ENCODE data around the gene TTC27. TPM values are rescaled to one million over a fixed set of nuclear protein-coding genes. Genes with fewer than 3 reads are reported as not detected.

The TTC27 gene
- total and polyA plus RNA-seq, 9 donors: 9.9 to 21.2 (median 15.3) TPM

GRCh38 chr2:32706815-32707579, 79.1 kb downstream of the TTC27 start:
- peaks cover 2% of the 10 kb centered on the region for H3K4me1 ChIP-seq (ENCODE audit: insufficient read depth)
- WGBS, 3 donors: 73 to 98% (median 79%) methylated on average over 5 of the region's 5 CpGs
- H3K9me3 ChIP-seq: no peaks in the 10 kb centered on the region
- H3K36me3 ChIP-seq: no peaks in the 10 kb centered on the region
- H3K27ac ChIP-seq: no peak overlapping the region
- H3K4me3 ChIP-seq: no peak overlapping the region
- no peak for TF ChIP-seq CTCF (IDR thresholded peaks at IDR 0.05)
- no peak for TF ChIP-seq POLR2A (IDR thresholded peaks at IDR 0.05)
- no peak for TF ChIP-seq EP300 (IDR thresholded peaks at IDR 0.05)
- intact Hi-C loops (cut with DNase I): no loop called here
- H3K27me3 ChIP-seq: no peaks in the 10 kb centered on the region
- DNase-seq: no peak

GRCh38 chr2:32711219-32711618, 83.4 kb downstream of the TTC27 start:
- H3K9me3 ChIP-seq: no peaks in the 10 kb centered on the region
- H3K4me3 ChIP-seq: no peak overlapping the region
- H3K27me3 ChIP-seq: no peaks in the 10 kb centered on the region
- TF ChIP-seq POLR2A (IDR thresholded peaks at IDR 0.05) (no peak), EP300 (IDR thresholded peaks at IDR 0.05) (no peak)
- intact Hi-C loops (cut with DNase I): no loop called here
- no peak overlapping the region for H3K27ac ChIP-seq
- 49 to 83% (median 71%) methylated on average over 4 of the region's 4 CpGs for WGBS, 3 donors
- H3K4me1 ChIP-seq (ENCODE audit: insufficient read depth): peaks cover 6% of the 10 kb centered on the region
- H3K36me3 ChIP-seq: no peaks in the 10 kb centered on the region
- no peak for DNase-seq

GRCh38 chr2:32711908-32712501, 84.2 kb downstream of the TTC27 start:
- Histone ChIP-seq H3K4me3 (no peak overlapping the region), H3K27ac (no peak overlapping the region), H3K9me3 (no peaks in the 10 kb centered on the region), H3K4me1 (ENCODE audit: insufficient read depth) (peaks cover 6% of the 10 kb centered on the region), H3K27me3 (no peaks in the 10 kb centered on the region), H3K36me3 (no peaks in the 10 kb centered on the region)
- DNase-seq: no peak
- WGBS, 3 donors: 25 to 29% (median 29%) methylated on average over 4 of the region's 4 CpGs
- intact Hi-C loops (cut with DNase I): no loop called here
- no peak for TF ChIP-seq EP300 (IDR thresholded peaks at IDR 0.05)
- no peak for TF ChIP-seq CTCF (IDR thresholded peaks at IDR 0.05)
- TF ChIP-seq POLR2A (IDR thresholded peaks at IDR 0.05): no peak

- Histone ChIP-seq H3K9me3 (no peaks in the 10 kb centered on the region), H3K4me1 (ENCODE audit: insufficient read depth) (peaks cover 6% of the 10 kb centered on the region), H3K36me3 (no peaks in the 10 kb centered on the region), H3K27me3 (no peaks in the 10 kb centered on the region), H3K4me3 (no peak overlapping the region), H3K27ac (no peak overlapping the region)
- no peak for TF ChIP-seq CTCF (IDR thresholded peaks at IDR 0.05)
- no peak for TF ChIP-seq EP300 (IDR thresholded peaks at IDR 0.05)
- TF ChIP-seq POLR2A (IDR thresholded peaks at IDR 0.05): no peak
- no peak for DNase-seq
- WGBS, 3 donors: 63 to 89% (median 89%) methylated on average over 2 of the region's 2 CpGs
- intact Hi-C loops (cut with DNase I): no loop called here
Observed at GRCh38 chr2:32712870-32713269, 85.0 kb downstream of the TTC27 start.

- H3K36me3 ChIP-seq: no peaks in the 10 kb centered on the region
- no peaks in the 10 kb centered on the region for H3K27me3 ChIP-seq
- intact Hi-C loops (cut with DNase I): no loop called here
- H3K4me1 ChIP-seq (ENCODE audit: insufficient read depth): peaks cover 6% of the 10 kb centered on the region
- H3K9me3 ChIP-seq: no peaks in the 10 kb centered on the region
- 70 to 95% (median 91%) methylated on average over 1 of the region's 1 CpG for WGBS, 3 donors
- no peak overlapping the region for H3K4me3 ChIP-seq
- no peak overlapping the region for H3K27ac ChIP-seq
- TF ChIP-seq EP300 (IDR thresholded peaks at IDR 0.05) (no peak), CTCF (IDR thresholded peaks at IDR 0.05) (no peak), POLR2A (IDR thresholded peaks at IDR 0.05) (no peak)
- no peak for DNase-seq
Observed at GRCh38 chr2:32714521-32714920, 86.7 kb downstream of the TTC27 start.

Data from ovary (tissue), 9 donors.